GM19099 (cell line): ENCODE data around the gene ACMSD.

Experiments
- POLR2A ChIP-seq: IDR thresholded peaks from 3 replicates; pipeline ENCODE4 v1.6.1; 2011; ENCODE audit warnings: low read depth; ENCODE audit not compliant: insufficient read length; ENCODE audit errors: extremely low read depth

ACMSD gene

DNA sequence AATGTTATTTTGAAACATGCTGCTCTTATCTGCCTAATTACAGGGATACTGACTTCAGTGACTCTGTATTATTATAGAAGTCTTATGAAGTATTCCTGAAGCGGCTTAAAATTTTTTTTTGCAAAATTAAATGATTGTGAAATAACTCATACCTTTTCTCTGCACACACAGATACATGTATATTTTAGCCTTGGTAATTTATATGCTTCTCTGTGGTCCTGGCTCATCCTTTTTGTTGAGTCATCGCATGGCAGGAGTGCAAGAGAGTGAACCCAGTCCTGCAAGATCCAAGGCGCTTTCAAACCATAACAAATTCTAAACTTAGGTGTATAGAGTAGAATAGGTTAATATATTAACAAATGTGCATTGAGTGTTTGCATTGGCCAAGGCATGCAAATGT lies 88.8 kb downstream of the ACMSD start:
- TF ChIP-seq POLR2A: no peak

DNA sequence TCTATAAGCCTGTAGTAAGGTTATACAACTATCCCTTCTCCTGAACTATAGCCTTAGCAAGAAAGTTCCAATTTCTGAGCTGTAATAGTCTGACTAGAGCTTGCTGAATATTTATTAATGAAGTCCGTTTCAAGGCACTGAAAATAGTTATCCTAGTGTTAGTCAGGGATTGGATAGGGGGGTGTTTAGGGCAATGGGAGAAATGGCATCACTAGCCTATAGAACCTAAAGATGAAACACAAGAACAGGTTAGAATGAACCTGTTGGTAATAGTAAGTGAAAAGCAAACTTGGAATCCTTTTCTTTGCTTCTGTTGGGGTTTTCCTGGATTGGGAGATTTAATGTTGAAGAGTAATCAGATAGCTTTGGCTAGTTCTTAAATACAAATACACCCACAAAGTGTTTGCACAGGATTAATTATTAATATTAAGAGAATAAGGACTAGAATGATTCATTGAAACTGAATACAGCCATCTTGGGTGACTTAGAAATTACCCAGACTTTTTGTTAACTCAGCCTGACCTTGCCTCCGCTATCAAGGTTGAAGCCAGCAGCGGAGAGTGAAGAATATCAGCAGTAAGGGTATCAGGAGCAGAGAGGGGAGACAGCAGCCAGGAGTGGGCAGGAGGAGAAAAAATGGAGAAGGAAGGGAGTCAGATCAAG lies 94.6 kb downstream of the ACMSD start:
- no peak for TF ChIP-seq POLR2A

DNA sequence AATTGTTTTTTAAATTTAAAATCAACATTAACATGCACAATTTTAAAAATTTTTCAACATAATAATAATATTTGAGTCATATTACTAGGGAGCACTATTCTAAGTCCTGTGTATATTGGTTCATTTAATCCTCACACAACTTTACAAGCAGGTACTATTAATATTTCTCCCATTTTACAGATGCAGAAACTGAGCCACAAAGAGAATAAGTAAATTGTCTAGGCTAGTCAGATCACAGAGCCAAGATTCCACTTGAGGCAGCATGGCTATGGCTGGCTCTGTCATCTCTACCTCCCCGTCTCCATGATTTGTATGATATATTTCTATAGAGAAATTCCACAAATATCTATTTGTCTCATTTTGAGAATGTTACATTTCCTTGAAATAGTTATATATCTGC lies 95.3 kb downstream of the ACMSD start:
- no peak for TF ChIP-seq POLR2A

DNA sequence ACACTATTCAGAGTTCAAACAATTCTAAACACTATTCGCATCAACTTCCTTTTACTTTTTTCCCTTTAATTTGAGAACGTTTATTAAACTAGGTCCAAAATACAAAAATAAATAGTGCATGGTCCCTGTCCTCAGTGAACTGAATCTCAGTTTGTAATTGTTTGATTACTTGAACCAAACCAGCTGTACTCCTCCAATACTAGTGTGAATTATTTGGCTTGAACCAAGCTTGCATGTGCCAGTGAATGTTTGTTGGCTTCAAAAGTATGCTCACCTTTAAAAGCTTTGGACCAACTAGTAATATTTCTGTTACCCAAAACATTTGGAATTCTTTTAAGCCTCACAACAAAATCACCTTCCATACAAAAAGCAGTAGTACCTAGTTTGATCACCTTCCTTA lies 95.7 kb downstream of the ACMSD start:
- no peak for TF ChIP-seq POLR2A

DNA sequence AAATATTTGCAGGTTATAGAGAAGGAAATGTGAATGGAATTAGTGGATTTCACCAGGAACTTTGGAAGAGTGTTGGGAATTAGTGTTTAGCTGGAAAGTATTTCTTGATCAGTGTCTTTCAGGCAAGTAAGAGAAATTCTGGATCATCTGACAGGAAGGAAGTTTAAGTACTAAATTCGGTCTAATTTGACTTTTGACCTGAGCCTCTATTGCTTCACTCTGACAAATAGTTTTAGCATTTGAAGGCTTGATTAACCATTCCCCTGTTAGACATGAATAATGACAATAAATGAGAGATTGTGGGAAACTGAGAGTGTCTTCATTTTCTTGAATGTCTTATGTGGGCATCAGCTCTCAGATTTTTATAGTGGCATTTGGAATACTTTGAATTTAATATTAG lies 96.2 kb downstream of the ACMSD start:
- TF ChIP-seq POLR2A: no peak

DNA sequence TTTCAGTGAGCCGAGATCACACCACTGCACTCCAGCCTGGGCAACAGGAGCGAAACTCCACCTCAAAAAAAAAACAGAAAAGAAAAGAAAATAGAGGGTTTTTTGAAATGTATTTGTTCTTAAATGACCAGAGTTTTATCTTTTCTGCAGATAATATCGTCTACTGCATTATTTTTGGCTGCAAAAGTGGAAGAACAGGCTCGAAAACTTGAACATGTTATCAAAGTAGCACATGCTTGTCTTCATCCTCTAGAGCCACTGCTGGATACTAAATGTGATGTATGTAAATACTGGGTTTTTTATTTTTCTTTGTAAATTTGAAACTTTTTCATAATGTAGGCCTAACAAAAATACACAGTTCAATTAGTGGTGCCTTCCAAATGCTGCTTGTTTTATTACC lies 98.3 kb downstream of the ACMSD start:
- TF ChIP-seq POLR2A: no peak

DNA sequence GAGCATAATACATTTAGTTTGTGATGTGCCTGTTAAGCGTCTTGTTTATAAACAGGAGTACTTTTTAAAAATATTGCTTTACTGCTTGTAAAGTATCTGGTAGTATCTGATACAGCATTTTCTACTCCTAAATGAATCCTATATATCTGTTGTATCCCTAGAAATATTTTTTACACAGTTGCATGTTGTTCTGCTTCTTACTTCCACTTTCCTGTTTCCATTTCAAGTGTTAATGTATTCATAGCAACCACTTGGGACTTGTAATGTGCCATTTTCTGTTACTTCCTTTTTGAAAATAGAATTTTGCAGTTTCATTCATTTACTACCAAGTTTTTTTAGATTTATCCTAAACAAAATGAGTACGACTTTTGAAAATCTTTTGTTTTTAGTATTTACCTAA lies 105.1 kb downstream of the ACMSD start:
- TF ChIP-seq POLR2A: no peak

DNA sequence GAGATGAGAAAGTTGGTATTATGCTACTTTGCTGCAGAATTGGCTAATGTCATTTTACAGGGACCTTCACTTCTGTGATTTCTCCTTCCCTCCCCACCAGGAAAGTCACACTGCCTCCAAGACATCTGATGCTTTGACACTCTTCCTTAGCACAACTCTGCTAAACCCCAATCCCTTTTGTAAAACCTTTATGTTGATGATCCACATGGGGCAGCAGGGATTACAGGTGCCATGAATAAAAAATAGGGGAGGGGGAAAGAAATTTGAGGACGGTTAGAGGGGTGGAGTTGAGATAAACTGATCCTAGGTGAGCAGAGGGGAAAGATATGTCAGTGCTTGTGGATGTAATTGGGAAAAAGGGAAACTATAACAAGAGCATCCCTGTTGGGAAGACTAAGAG lies 106.6 kb downstream of the ACMSD start:
- TF ChIP-seq POLR2A: no peak

DNA sequence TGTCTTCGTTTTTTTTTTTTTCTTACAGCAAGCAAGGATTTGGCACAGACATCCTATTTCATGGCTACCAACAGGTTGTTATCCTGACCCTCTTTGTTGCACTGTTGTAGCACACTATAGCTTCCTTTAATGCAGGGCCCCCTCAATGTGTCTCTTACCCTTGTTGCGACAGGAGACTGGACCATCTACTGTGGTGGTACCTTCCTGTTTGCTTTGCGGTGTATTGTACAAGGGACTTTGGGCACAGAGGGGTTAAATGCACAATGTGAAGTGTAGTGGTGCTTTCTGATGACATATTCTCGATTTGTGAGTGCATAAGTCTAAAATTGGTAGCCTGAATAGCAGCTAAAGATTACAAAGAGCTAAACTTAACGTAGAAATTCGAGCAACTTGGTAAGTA lies 107.7 kb downstream of the ACMSD start:
- no peak for TF ChIP-seq POLR2A

DNA sequence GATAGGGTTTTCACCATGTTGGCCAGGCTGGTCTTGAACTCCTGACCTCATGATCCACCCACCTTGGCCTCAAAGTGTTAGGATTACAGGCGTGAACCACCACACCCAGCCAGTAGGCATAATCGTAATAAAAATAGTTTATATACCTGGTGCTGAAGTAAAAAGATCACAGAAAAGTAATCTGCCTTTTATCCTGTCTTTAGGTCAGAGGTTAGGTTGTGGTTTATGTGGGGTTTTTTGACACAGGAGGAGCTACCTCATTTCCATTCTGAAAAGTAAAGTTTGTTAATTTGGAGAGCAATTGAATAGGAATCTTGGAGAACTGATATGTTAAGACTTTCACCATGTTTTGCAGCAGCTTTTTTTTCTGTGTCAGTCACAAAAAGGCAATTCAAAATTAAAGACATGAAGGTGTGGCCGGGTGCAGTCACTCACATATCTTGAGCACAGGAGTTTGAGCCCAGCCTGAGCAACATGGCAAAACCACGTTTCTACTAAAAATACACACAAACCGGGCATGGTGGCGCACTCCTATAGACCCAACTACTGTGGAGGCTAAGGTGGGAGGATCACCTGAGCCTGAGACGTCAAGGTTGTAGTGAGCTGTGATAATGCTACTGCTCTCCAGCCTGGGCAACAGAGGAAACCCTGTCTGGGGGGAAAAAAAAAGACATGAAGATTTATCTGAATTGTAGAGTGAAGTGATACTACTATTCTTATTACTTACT lies 111.7 kb downstream of the ACMSD start:
- TF ChIP-seq POLR2A: no peak

DNA sequence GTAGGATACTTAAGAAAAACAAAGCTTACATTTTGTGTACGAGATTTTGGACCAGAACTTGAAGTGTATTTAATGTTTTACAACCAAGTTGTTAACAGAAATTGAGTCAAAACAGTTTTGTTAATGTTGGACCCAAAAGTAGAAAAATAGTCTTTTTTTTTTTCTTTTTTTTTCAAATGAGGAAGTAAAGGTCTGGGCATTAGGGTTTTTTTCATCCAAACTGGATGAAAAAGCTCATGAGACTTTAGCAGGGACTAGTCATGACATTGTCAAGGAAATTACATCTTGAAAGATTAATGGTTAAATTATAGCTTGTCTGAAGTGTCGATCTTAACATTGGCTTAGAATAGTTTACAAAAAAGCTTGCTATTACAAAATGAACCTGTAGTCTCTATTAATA lies 112.5 kb downstream of the ACMSD start:
- no peak for TF ChIP-seq POLR2A
